Epidermal melanocyte (primary cell): ENCODE data around the gene GNL2.

ENCODE experiments used
- DNase-seq: peaks from one replicate; pipeline ENCODE4 v3.0.0; 2011; ENCODE audit warnings: low spot score; ENCODE audit not compliant: insufficient read length

Gene GNL2

GRCh38 chr1:37595440-37596181 is at the start of gene GNL2:
TSS of gene GNL2 (minus strand) at chr1:37595937. CDS start at chr1:37595822, 115 bp downstream.
- peak; percentile 94 for DNase-seq

DNA sequence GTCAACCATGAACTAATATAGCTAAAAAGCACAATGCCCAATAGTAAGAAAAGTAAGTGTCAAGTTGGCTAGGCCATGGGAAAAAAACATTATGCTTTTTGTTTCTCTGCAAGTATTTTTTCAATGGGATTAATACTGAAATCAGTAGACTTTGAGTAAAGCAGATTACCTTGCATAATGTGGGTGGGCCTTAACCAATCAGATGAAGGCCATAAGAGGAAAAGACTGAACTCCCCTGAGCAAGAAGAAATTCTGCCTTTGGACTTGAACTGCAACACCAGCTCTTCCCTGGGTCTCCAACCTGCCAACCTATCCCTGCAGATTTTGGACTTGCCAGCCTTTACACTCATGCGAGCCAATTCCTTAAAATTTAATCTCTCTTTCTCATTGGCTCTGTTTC is 45.3 kb upstream of the GNL2 start:
- no peak for DNase-seq

- no peak for DNase-seq
Observed at GRCh38 chr1:37636435-37636834, 40.7 kb upstream of the GNL2 start.

- no peak for DNase-seq
Observed at GRCh38 chr1:37634992-37635902, 39.5 kb upstream of the GNL2 start.

GRCh38 chr1:37634244-37634991 is 38.7 kb upstream of the GNL2 start, which contains the start of gene RSPO1:
TSS of gene RSPO1 (minus strand) at chr1:37634892. CDS start at chr1:37629661, 5,231 bp downstream.
- DNase-seq = peak; percentile 60

- no peak for DNase-seq
Observed at GRCh38 chr1:37633938-37634243, 38.2 kb upstream of the GNL2 start.

DNA sequence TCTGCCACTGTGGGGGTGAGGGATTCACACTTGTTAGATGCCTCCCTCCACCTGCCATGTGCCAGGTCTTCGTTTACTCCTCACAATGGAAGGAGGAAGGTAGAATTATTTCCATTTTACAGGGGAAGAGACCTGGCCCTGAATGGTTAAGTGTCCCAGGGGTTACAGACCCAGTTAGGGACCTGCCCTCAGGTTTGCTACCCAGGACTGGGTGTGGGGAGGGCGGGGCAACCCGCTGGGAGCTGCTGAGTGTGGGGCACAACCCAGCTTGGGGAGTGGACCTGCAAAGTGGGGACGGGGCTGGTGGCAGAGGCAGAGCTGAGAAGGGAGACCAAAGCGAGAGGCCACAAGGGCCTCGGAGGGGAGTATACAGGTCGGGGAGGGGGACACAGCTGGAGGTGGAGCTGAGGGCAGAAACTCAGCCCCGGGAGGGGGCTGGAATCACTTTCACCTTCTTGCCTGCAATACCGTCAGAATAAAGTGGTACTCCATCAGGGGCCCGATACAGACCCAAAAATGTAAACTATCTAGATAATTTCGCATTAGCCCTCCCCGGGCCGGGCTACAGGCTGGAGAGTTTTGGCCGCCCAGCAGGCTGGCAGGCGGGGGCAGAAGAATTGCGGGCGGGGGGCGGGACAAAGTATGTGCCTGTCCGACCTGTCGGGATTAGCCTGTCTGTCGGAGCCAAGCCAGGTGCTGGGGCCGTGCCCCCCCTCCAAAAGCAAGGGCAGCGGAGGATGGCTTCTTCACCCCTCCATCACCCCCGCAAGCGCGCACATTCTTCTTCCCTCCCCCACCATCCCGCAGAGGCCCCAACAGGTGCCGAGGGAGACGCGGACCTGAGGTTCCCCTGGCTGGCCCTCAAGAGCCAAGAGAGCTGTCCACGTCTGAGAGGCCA is 37.6 kb upstream of the GNL2 start:
- no peak for DNase-seq

DNA sequence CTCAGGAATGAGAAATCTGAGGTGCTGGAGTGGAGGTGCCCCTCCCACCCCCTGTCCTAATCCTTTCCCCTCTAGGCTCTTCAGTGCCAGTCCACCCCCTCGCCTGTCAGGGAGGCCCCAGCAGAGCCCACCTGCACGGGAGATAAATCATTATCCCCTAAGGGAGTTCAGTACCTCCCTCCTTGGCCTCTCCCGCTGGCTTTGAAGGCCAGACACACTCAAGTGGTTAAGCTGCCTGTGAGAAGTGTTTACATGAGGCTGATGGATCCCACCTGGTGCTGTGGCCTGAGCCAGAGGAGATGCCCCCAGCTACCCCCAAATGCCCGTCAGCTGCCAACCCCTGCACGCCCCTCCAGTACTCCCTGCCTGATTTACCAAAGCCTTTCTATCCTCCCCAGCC is 35.3 kb upstream of the GNL2 start:
- no peak for DNase-seq

DNA sequence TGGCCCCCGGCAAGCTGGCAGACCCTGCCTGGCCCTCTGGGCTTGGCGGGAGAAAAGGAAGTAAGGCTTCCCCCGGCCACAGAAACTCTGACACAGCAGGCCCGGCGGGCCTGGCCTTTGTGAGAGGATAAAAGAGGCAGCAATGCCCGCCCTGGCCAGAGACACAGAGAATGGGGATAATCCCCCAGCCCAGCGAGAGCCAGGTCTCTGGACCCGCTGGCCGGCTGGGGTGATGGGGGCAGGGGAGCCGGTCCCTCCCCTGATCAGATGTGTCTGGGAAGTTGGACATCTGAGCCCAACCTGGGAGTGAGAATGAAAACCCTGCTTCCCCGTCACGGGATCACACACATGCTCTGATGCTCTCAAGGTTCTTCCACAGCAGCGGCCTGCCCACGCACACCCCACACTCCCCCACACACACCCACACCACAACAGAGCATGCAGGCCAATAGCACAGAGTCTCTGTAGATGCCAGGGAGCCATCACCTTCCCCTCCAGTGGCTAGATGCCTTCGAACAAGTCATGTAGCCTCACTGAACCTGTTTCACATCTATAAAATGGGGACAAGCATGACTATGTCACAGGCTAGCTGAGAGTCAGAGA is 34.8 kb upstream of the GNL2 start:
- DNase-seq = no peak

DNA sequence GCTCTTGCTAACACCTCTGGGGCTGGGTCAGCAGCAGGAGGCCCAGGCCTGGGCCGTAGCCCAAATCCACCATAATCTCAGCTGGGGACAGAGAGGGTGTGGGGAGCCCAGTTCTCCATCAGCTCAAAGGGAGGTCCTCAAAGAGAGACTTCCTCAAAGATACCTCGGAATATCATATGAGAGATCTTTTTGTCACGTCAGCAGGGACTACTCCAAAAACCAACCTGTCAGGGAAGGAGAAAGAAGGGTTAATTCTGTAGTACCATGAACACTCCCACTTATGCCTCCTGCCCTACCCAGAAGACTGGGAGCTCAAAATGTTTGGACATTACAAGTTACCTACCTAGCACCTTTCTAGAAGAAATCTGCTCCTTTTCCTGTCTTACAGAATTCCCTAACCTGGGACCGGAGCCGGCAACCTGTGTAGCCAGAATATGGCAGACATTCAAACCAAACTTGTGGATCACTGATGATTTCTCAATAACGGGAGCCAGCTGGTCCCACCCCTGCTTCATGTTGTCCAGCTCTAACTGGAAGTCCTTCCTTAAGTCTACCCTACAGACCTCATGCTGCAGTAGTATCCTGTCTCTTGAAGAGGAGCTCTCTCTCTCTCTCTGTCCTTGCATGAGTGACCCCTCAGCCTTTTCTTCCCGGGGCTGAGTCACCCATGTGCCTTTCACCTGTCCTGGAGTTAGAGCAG is 34.1 kb upstream of the GNL2 start:
- DNase-seq = no peak

DNA sequence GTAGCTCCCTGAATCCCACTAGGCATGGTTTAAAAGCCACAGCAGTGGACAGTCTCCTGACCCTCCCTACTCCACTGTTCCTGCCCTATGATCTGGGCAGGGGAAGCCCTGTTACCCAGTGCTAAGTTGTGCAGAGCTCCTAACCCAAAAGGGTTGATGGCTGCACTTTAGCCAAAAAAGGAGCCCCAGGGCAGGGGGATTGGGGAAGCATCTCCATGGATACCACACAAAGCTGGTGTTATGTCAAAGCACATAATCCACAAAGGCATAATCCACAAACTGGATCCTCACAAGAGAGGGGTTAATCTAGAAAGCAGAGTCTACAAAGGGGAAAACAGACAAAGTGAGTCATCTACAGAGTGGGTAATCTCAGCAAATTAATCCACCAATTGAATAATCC is 33.3 kb upstream of the GNL2 start:
- DNase-seq = no peak

DNA sequence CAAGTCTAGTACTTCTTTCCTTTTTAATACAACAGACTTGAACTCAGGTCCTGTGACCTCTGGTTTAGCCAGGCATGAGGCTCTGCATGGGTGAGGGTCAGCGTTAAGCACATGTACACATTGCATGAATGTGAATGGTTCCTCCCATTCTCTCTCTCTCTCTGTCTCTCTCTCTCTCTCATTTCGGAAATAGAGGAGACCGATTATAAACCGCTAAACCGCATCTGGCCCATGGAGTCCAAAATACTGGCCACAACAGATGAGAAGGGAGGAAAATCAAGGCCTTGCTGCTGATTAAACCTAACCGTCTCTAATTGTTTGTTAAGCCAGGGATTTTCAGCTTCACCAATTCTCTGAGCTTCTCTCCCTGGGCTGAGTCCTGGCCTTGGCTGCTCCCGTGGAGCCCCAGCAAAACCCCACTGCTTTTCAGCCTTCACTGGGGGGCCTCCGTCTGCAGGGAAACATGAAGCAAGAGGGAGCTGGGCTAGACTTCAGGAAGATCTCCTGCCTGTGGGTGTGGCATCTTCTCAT is 32.4 kb upstream of the GNL2 start:
- DNase-seq = no peak

GRCh38 chr1:37622131-37622530 is 26.4 kb upstream of the GNL2 start:
- DNase-seq = no peak

GRCh38 chr1:37621326-37621870 is 25.7 kb upstream of the GNL2 start:
- DNase-seq = no peak

- DNase-seq = no peak
Observed at GRCh38 chr1:37620707-37621106, 25.0 kb upstream of the GNL2 start.

GRCh38 chr1:37616330-37616729 is 20.6 kb upstream of the GNL2 start:
- DNase-seq = no peak

DNA sequence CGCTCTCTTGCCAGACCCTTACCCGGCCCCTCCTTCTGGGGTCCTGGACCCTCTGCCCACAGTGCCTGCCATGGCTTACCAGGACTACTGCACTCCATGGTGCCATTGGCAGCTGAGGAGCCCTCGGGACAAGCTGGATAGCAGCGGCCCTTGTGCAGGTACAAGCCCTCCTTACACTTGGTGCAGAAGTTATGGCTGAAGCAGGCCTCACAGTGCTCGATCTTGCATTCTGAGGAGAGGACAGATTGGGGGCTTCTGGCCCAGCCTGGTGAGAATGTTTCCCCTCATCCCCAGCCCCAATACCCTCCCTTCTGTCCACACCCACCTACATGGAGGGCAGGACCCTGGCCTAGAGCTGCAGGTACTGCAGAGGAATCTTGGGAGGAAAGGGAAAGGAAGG is 18.4 kb upstream of the GNL2 start:
- no peak for DNase-seq

DNA sequence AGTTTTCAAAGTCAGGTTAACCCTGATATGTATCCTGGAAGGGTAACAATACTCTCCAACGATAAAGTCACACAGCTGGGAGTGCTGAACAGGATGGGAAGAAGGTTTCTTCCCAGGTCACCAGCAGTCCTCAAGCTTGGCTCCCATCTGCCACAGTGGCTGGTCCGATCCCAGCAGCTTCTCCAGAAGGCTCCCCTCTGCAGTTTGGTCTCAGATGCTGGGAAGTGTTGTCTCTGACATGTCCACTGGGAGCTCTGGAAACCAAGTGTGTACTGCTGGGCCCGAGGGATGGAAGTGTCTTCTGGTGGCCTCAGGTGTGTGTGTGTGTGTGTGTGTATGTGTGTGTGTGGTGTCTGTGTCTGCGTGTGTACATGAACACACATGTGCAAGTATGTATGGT is 16.4 kb upstream of the GNL2 start:
- DNase-seq = no peak

DNA sequence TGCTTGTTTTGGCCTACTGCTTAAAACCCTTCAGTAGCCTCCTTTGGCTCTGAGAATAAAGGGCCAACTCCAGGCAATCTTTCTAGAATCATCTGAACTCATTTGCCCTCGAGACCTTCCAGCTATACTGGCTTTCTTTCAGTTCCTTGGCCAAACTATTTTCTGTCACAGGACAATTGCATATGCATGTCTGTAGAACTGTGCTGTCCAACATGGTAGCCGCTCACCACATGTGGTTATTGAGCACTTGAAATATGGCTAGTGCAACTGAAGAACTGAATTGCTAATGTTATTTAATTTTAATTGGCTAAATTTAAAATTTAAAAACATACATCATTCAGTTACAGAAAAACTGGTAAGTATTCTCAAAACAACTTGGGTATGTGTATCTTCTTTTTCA is 14.3 kb upstream of the GNL2 start:
- DNase-seq = no peak
